ENCODE measurements around the gene TOMM20L. TPM values are rescaled to one million over a fixed set of nuclear protein-coding genes. Genes with fewer than 3 reads are reported as not detected.

TOMM20L gene
- total RNA-seq, 1 donor from 2014 or later: not detected

- H3K4me1 ChIP-seq: peaks cover 7% of the 10 kb centered on the region
- DNase-seq (no peak), ATAC-seq (no peak)
- TF ChIP-seq CTCF (IDR thresholded peaks at IDR 0.05): no peak
- H3K9me3 ChIP-seq: no peaks in the 10 kb centered on the region
- H3K27me3 ChIP-seq (ENCODE audit: low read depth): no peaks in the 10 kb centered on the region
- intact Hi-C loops (cut with DNase I): no loop called here
- H3K36me3 ChIP-seq: no peaks in the 10 kb centered on the region
- no peak overlapping the region for H3K4me3 ChIP-seq
- no peak overlapping the region for H3K27ac ChIP-seq
These were observed 4.9 kb upstream of the TOMM20L start for GRCh38 chr14:58390830-58391229.

DNA sequence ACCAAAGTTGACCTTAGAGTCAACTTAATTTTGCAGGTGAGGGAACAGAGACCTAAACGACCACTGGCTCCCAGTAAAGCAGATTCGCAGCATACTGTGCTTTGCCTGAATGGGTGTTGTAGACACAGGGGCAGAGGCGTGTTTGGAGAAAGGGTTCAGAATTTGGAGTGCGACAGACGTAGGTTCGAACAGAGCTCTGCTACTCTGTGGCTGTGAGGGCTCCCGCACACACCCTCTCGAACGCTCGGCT, 243 bp upstream of the TOMM20L start:
- no peak for TF ChIP-seq CTCF (IDR thresholded peaks at IDR 0.05)
- H3K9me3 ChIP-seq: no peaks in the 10 kb centered on the region
- peak overlapping the region; percentile 88 for H3K27ac ChIP-seq
- H3K4me1 ChIP-seq: peaks cover 14% of the 10 kb centered on the region
- intact Hi-C loops (cut with DNase I): no loop called here
- no peak for DNase-seq
- H3K36me3 ChIP-seq: no peaks in the 10 kb centered on the region
- ATAC-seq: no peak
- peak overlapping the region; percentile 69 for H3K4me3 ChIP-seq
- no peaks in the 10 kb centered on the region for H3K27me3 ChIP-seq (ENCODE audit: low read depth)

- Histone ChIP-seq H3K9me3 (no peaks in the 10 kb centered on the region), H3K36me3 (no peaks in the 10 kb centered on the region), H3K27ac (no peak overlapping the region), H3K4me3 (no peak overlapping the region), H3K27me3 (ENCODE audit: low read depth) (no peaks in the 10 kb centered on the region), H3K4me1 (peaks cover 14% of the 10 kb centered on the region)
- ATAC-seq (no peak), DNase-seq (no peak)
- intact Hi-C loops (cut with DNase I): no loop called here
- TF ChIP-seq CTCF (IDR thresholded peaks at IDR 0.05): no peak
These were observed 1.4 kb downstream of the TOMM20L start for GRCh38 chr14:58397156-58397555.

DNA sequence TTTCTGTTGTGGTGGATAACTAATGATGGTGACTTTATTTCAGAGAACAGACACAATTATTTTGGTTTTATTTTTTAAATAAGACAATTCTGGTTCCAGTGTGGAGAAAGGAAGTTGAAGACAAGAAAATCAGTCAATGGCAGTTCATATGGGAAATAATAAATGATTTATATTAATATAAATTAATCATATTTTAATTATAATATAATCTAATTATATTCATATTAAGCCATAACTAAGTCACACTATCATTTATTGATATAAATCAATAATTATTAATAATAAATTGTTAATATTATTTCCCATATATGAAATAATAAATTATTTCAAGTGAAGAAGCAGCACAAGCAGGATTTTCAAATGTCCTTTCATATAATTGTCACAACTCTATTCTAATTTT, 2.8 kb downstream of the TOMM20L start:
- Histone ChIP-seq H3K36me3 (no peaks in the 10 kb centered on the region), H3K9me3 (no peaks in the 10 kb centered on the region), H3K4me3 (no peak overlapping the region), H3K27ac (no peak overlapping the region), H3K27me3 (ENCODE audit: low read depth) (no peaks in the 10 kb centered on the region), H3K4me1 (peaks cover 14% of the 10 kb centered on the region)
- intact Hi-C loops (cut with DNase I): no loop called here
- no peak for TF ChIP-seq CTCF (IDR thresholded peaks at IDR 0.05)
- ATAC-seq (no peak), DNase-seq (no peak)

DNA sequence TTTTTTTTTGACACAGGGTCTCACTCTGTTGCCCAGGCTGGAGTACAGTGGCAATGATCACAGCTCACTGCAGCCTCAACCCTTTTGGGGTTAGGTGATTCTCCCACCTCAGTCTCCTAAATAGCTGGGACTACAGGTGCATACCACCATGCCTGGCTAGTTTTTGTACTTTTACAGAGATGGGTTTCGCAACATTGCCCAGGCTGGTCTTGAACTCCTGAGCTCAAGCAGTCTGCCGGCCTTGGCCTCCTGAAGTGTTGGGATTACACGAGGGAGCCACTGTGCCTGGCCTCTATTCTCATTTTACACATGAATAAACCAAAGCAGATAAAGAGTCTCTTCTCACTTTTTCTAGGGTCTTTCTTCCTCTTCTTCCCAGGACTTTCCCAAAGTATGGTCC, 3.2 kb downstream of the TOMM20L start:
- DNase-seq: no peak
- intact Hi-C loops (cut with DNase I): no loop called here
- Histone ChIP-seq H3K27ac (no peak overlapping the region), H3K9me3 (no peaks in the 10 kb centered on the region), H3K36me3 (no peaks in the 10 kb centered on the region), H3K4me1 (peaks cover 14% of the 10 kb centered on the region), H3K4me3 (no peak overlapping the region), H3K27me3 (ENCODE audit: low read depth) (no peaks in the 10 kb centered on the region)
- TF ChIP-seq CTCF (IDR thresholded peaks at IDR 0.05): no peak
- ATAC-seq: no peak

DNA sequence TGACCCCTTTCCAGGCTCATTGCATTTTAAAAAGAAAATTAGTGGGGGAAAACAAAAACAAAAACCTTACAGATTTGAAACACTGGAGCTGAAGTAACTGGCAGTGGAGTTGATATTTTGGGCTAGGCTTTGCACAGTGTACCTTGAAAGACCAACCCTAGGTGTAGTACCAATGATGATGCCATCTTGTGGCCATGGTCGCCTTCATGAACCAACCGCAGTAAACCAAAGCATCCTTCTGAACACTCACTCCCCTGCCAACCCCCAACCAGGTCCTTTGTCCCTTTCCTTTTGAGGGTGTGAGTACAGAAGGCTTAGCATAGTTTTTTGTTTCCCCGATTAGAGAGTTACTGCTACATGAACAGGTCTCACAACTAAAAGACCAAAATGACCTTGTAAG, 5.9 kb downstream of the TOMM20L start:
- no peaks in the 10 kb centered on the region for H3K9me3 ChIP-seq

More for the DNA sequence above, 5.9 kb downstream of the TOMM20L start:
- Histone ChIP-seq H3K27ac (no peak overlapping the region), H3K36me3 (no peaks in the 10 kb centered on the region), H3K4me1 (peaks cover 1% of the 10 kb centered on the region), H3K27me3 (ENCODE audit: low read depth) (no peaks in the 10 kb centered on the region), H3K4me3 (no peak overlapping the region)
- DNase-seq (no peak), ATAC-seq (no peak)
- intact Hi-C loops (cut with DNase I): no loop called here
- TF ChIP-seq CTCF (IDR thresholded peaks at IDR 0.05): no peak

All from lower lobe of right lung (tissue), 2 donors.